Measurements from ENCODE around the gene ACOXL.
"Not testable (repeated sequence)": the region's sequence is repeated elsewhere in the genome, so short reads cannot be mapped to it uniquely, and the experiment has no call there.

Gene ACOXL

GRCh38 chr2:110832740-110833139 is 100.4 kb downstream of the ACOXL start:
- DNase-seq, result no peak

DNA sequence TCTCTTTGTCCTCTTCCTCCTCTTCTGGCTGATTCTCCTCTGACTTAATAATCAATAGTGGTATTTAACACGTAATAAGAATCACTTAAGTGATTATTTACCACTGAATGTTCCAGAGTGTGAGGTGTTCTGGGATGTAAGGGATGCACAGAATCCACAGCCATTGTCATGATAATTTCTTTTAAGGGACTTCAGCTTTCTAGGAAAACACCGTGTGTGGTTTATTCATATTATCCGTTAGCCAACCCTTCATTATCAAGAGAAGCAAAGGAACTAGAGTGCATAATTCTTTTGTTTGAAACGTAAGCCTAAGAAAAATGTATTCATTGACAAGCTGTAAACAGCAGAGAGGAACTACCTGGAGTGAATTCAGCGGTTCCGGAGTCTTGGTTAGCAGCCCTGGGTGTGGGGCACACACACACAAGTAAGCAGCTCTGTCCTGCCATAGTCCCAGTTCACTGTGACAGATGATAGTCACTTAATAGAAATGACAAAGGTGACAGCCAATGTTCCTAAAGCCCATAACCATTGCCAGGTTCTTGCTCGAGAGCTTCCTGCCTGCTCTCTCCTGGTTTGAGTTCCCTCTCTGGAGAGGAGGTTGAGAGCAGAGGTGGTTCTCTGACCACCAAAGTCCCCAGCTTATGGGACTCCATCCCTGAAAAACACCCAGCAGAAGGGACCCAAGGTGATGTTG is 101.9 kb downstream of the ACOXL start:
- no peak for DNase-seq

GRCh38 chr2:110836671-110837070 is 104.3 kb downstream of the ACOXL start:
- DNase-seq, result no peak

- no peak for DNase-seq
Measured at GRCh38 chr2:110837446-110838409, 105.4 kb downstream of the ACOXL start.

- DNase-seq, result no peak
Measured at GRCh38 chr2:110838657-110839384, 106.4 kb downstream of the ACOXL start.

GRCh38 chr2:110840508-110840907 is 108.1 kb downstream of the ACOXL start:
- DNase-seq, result no peak

- DNase-seq, result no peak
Measured at GRCh38 chr2:110842048-110842447, 109.7 kb downstream of the ACOXL start.

- DNase-seq, result no peak
Measured at GRCh38 chr2:110843496-110843895, 111.1 kb downstream of the ACOXL start.

DNA sequence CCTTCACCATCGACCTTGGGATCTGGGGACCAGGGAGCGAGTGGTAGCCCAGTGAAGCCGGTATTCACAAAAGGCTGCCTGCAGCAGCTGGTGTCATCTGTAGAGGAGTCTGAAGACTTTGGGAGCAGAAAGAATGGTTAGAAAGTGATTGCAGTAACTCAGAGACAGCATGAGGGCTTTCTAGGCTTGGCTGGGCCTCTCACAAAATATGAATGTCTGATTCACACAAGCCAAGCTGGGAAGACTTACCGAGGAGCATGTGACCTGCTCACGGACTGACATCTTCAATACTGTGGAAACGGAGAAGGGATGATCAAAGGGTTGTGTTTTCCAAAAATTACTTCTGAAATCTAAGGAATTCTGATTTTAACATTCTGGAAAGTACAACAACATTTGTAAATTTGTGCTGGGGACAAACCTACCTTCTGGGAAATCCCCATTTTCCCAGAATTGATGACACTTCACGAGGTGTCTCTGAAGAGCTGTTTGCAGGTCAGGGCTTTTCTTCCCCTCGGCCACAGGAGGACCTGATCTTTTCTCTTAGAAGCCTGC is 111.7 kb downstream of the ACOXL start:
- DNase-seq, result no peak

DNA sequence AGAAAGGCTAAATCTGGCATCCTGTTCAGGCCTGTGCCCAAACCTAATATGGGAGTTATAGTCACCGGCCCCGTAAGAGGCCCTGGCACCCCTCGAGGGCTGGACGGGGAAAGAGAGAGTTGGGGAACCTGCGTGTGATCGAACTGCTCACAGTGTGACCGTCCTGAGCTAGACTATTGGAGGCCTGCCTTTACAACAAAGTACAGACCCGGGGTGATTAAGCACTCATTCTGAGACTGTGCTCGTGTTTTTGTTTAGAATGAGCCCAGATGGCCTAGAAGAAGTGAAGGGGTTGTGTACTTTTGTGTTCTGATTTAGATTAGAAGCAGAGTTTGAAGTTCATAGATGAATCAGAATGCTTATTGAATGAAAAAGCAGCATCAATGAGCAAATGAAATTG is 115.3 kb downstream of the ACOXL start:
- no peak for DNase-seq

GRCh38 chr2:110848071-110848470 is 115.7 kb downstream of the ACOXL start:
- no peak for DNase-seq

GRCh38 chr2:110848519-110849030 is 116.2 kb downstream of the ACOXL start:
- DNase-seq, result no peak

- no peak for DNase-seq
Measured at GRCh38 chr2:110851531-110851930, 119.2 kb downstream of the ACOXL start.

DNA sequence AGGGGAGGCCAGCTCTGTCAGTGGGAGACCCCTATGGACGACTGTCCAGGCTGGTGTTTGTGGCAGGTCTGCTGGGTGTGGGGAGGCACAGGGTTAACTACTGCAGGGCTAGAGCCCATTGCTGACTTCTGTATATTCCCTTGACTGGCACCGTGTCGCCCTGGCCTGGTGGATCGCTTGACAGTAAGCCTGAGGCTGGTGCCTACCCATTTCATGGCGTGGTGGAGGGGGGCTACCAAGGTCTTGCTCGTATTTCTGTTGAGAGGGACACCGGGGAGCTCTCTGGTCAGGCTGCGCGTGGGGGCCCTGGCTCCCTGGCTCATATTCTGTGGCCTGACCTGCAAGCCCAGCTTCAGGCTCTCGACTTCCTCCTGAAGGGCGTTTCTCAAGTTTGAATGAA is 119.7 kb downstream of the ACOXL start:
- DNase-seq, result no peak

DNA sequence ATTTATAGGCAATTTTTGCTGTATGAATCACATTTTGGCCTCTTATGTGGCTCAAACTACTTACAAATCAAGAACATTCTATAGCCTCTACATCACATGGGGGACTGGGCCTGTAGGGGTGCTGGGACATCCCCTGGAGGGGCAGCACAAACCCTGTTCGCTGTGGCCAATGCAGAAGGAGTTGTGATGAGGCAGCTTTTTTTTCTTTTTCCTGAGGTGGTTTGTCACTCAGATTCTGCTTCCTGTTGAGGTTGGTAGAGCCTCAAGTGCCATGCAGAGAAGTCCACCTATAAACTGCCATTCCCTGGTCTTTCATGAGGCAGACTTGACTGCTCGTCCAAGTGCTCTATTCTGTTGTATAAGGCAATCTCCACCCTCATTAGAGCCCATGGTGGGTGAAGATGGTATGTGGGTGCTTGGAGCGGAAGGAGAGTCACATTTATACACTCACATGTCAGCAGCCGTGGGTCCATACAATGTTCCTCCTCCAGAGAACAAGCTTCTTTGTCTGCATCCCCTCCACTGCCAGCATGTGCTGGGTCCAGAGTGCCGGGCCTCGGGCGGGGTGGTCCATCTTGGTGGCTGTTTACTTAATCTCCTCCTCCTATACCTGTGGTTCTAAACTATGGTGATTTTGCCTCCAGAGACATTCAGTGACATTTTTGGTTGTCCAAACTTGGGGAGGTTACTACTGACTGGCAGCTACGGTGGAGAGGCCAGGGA is 120.3 kb downstream of the ACOXL start:
- peak; percentile 12 for DNase-seq

DNA sequence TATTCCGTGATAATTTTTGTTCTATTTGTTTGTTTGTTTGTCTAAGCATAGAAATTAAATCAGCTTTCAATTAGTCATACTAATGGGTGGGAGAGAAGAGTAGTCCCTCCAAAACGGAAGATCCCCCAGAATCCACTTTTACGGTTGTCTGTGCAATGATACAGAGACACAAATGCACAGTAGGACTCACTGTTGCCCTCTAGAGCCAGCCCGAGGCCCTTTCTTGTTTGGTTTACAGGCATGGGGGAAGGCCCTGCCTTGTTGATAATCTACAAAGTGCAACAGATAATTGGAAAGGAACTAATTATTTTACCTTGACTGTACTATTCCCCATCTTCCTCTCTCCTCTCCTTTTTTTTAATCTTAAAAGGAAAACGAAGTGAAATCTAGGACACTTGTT is 121.1 kb downstream of the ACOXL start:
- peak; percentile 13 for DNase-seq

DNA sequence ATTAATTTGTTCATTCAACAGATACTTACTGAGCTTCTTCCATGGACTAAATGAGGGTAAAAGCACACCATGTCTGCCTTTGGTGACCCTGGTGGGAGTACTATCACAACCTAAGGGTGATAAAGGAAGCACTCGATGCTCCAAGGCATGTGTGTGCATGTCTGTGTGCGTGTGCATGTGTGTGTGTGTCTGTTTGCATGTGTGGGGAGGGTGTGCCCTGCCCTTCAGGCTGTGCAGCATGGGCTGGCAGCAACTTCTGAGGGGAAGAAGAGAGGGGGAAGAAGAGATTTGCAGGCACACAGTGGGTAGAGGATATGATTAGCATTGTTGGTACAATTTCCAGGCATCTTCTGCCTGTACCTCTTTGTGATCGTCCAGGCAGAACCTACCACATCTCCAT is 121.6 kb downstream of the ACOXL start:
- no peak for DNase-seq

GRCh38 chr2:110854355-110855081 is 122.1 kb downstream of the ACOXL start:
- DNase-seq, result no peak

DNA sequence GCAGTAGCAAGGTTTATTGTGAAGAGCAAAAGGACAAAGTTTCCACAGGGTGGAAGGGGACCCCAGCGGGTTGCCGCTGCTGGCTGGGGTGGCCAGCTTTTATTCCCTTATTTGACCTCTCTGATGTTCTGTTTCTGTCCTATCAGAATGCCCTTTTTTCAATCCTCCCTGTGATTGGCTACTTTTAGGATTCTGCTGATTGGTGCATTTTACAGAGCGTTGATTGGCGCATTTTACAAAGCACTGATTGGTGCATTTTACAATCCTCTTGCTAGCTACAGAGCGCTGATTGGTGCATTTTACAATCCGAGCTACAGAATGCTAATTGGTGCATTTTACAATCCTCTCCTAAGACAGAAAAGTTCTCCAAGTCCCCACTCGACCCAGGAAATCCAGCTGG is 123.5 kb downstream of the ACOXL start:
- not testable (repeated sequence) for DNase-seq

- peak; percentile 45 for DNase-seq
Measured at GRCh38 chr2:110858135-110858725, 125.9 kb downstream of the ACOXL start.

Data from effector CD8-positive, alpha-beta T cell (primary cell).